ENCODE measurements around the gene CCND2. TPM values are rescaled to one million over a fixed set of nuclear protein-coding genes. Genes with fewer than 3 reads are reported as not detected.

CCND2 gene
- total RNA-seq, 1 experiment from 2014 or later = 194 TPM

DNA sequence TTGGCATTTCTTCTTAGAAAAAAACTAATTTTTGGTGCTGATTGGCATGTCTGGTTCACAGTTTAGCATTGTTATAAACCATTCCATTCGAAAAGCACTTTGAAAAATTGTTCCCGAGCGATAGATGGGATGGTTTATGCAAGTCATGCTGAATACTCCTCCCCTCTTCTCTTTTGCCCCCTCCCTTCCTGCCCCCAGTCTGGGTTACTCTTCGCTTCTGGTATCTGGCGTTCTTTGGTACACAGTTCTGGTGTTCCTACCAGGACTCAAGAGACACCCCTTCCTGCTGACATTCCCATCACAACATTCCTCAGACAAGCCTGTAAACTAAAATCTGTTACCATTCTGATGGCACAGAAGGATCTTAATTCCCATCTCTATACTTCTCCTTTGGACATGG lies 27.3 kb downstream of the CCND2 start (continued):
- TF ChIP-seq, protein P1, sequence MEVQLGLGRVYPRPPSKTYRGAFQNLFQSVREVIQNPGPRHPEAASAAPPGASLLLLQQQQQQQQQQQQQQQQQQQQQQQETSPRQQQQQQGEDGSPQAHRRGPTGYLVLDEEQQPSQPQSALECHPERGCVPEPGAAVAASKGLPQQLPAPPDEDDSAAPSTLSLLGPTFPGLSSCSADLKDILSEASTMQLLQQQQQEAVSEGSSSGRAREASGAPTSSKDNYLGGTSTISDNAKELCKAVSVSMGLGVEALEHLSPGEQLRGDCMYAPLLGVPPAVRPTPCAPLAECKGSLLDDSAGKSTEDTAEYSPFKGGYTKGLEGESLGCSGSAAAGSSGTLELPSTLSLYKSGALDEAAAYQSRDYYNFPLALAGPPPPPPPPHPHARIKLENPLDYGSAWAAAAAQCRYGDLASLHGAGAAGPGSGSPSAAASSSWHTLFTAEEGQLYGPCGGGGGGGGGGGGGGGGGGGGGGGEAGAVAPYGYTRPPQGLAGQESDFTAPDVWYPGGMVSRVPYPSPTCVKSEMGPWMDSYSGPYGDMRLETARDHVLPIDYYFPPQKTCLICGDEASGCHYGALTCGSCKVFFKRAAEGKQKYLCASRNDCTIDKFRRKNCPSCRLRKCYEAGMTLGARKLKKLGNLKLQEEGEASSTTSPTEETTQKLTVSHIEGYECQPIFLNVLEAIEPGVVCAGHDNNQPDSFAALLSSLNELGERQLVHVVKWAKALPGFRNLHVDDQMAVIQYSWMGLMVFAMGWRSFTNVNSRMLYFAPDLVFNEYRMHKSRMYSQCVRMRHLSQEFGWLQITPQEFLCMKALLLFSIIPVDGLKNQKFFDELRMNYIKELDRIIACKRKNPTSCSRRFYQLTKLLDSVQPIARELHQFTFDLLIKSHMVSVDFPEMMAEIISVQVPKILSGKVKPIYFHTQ (CRISPR knock-in tag; IDR thresholded peaks at IDR 0.05) = no peak
- TF ChIP-seq SMAD4 (CRISPR knock-in tag; IDR thresholded peaks at IDR 0.05) = no peak
- TF ChIP-seq RELA (CRISPR knock-in tag; IDR thresholded peaks at IDR 0.05; ENCODE audit: borderline replicate concordance) = no peak
- no peak for TF ChIP-seq FOXK1 (CRISPR knock-in tag; IDR thresholded peaks at IDR 0.05)
- TF ChIP-seq, protein P2, sequence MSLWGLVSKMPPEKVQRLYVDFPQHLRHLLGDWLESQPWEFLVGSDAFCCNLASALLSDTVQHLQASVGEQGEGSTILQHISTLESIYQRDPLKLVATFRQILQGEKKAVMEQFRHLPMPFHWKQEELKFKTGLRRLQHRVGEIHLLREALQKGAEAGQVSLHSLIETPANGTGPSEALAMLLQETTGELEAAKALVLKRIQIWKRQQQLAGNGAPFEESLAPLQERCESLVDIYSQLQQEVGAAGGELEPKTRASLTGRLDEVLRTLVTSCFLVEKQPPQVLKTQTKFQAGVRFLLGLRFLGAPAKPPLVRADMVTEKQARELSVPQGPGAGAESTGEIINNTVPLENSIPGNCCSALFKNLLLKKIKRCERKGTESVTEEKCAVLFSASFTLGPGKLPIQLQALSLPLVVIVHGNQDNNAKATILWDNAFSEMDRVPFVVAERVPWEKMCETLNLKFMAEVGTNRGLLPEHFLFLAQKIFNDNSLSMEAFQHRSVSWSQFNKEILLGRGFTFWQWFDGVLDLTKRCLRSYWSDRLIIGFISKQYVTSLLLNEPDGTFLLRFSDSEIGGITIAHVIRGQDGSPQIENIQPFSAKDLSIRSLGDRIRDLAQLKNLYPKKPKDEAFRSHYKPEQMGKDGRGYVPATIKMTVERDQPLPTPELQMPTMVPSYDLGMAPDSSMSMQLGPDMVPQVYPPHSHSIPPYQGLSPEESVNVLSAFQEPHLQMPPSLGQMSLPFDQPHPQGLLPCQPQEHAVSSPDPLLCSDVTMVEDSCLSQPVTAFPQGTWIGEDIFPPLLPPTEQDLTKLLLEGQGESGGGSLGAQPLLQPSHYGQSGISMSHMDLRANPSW (CRISPR knock-in tag; conservative IDR thresholded peaks at IDR 0.05; ENCODE audit: low read depth) = no peak
- no peak for TF ChIP-seq NFYB (CRISPR knock-in tag; conservative IDR thresholded peaks at IDR 0.05; ENCODE audit: low read depth)
- TF ChIP-seq, protein P3, sequence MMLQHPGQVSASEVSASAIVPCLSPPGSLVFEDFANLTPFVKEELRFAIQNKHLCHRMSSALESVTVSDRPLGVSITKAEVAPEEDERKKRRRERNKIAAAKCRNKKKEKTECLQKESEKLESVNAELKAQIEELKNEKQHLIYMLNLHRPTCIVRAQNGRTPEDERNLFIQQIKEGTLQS (CRISPR knock-in tag; conservative IDR thresholded peaks at IDR 0.05) = no peak

DNA sequence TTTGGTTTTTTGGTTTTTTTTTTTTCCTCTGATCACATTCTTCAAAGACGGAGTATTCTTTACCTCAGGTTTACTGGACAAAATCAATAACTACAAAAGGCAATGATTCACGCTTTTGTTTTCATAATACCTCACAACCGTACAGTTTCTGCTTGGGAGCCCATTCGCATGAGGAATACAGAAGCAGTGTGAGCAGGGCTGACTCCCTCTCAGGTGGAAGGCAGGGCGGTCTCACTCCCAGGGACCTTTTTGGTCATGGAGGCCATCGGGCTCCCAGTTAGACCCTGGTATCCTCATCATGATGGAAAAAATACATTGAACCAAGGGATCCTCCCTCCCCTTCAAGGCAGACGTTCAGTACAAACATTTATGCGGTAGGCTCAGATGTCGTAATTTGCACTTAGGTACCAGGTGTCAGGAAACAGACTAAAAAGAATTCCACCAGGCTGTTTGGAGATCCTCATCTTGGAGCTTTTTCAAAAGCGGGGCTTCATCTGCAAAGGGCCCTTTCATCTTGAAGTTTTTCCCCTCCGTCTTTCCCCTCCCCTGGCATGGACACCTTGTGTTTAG lies 28.5 kb downstream of the CCND2 start:
- CTCF ChIA-PET = interaction anchor here (0.7 kb wide), 1 partner anchor 16 kb away, joined by 3 read pairs; no protein-coding TSS in a partner anchor
- Mint-ChIP-seq H3K4me1 (peaks cover 15% of the 10 kb centered on the region), H3K36me3 (peaks cover 78% of the 10 kb centered on the region)

More for the DNA sequence above, 28.5 kb downstream of the CCND2 start:
- DNase-seq (ENCODE audit: low spot score) = no peak
- peak overlapping the region; percentile 67 for H3K27ac Mint-ChIP-seq
- no peak for ATAC-seq
- POLR2A ChIA-PET = interaction anchor here (0.6 kb wide), 2 partner anchors 18 to 556 kb away, joined by 3 to 4 read pairs; no protein-coding TSS in a partner anchor
- H3K9me3 Mint-ChIP-seq = no peaks in the 10 kb centered on the region
- no peak overlapping the region for H3K4me3 Mint-ChIP-seq
- TF ChIP-seq, protein P4, sequence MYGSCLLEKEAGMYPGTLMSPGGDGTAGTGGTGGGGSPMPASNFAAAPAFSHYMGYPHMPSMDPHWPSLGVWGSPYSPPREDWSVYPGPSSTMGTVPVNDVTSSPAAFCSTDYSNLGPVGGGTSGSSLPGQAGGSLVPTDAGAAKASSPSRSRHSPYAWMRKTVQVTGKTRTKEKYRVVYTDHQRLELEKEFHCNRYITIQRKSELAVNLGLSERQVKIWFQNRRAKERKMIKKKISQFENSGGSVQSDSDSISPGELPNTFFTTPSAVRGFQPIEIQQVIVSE (CRISPR knock-in tag; IDR thresholded peaks at IDR 0.05; ENCODE audit: borderline replicate concordance) = no peak
- TF ChIP-seq SOX15 (CRISPR knock-in tag; IDR thresholded peaks at IDR 0.05) = no peak
- TF ChIP-seq, protein P5, sequence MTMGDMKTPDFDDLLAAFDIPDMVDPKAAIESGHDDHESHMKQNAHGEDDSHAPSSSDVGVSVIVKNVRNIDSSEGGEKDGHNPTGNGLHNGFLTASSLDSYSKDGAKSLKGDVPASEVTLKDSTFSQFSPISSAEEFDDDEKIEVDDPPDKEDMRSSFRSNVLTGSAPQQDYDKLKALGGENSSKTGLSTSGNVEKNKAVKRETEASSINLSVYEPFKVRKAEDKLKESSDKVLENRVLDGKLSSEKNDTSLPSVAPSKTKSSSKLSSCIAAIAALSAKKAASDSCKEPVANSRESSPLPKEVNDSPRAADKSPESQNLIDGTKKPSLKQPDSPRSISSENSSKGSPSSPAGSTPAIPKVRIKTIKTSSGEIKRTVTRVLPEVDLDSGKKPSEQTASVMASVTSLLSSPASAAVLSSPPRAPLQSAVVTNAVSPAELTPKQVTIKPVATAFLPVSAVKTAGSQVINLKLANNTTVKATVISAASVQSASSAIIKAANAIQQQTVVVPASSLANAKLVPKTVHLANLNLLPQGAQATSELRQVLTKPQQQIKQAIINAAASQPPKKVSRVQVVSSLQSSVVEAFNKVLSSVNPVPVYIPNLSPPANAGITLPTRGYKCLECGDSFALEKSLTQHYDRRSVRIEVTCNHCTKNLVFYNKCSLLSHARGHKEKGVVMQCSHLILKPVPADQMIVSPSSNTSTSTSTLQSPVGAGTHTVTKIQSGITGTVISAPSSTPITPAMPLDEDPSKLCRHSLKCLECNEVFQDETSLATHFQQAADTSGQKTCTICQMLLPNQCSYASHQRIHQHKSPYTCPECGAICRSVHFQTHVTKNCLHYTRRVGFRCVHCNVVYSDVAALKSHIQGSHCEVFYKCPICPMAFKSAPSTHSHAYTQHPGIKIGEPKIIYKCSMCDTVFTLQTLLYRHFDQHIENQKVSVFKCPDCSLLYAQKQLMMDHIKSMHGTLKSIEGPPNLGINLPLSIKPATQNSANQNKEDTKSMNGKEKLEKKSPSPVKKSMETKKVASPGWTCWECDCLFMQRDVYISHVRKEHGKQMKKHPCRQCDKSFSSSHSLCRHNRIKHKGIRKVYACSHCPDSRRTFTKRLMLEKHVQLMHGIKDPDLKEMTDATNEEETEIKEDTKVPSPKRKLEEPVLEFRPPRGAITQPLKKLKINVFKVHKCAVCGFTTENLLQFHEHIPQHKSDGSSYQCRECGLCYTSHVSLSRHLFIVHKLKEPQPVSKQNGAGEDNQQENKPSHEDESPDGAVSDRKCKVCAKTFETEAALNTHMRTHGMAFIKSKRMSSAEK (CRISPR knock-in tag; IDR thresholded peaks at IDR 0.05; ENCODE audit: borderline replicate concordance) = no peak
- TF ChIP-seq OVOL2 (CRISPR knock-in tag; IDR thresholded peaks at IDR 0.05; ENCODE audit: borderline replicate concordance) = no peak
- TF ChIP-seq PRRX2 (CRISPR knock-in tag; IDR thresholded peaks at IDR 0.05) = no peak
- no peak for TF ChIP-seq ELF4 (CRISPR knock-in tag; IDR thresholded peaks at IDR 0.05; ENCODE audit: low read depth)
- TF ChIP-seq ZBTB21 (CRISPR knock-in tag; IDR thresholded peaks at IDR 0.05; ENCODE audit: borderline replicate concordance) = no peak
- TF ChIP-seq ZNF121 (CRISPR knock-in tag; IDR thresholded peaks at IDR 0.05) = no peak
- TF ChIP-seq, protein P6, sequence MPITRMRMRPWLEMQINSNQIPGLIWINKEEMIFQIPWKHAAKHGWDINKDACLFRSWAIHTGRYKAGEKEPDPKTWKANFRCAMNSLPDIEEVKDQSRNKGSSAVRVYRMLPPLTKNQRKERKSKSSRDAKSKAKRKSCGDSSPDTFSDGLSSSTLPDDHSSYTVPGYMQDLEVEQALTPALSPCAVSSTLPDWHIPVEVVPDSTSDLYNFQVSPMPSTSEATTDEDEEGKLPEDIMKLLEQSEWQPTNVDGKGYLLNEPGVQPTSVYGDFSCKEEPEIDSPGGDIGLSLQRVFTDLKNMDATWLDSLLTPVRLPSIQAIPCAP (CRISPR knock-in tag; IDR thresholded peaks at IDR 0.05) = no peak
- TF ChIP-seq, protein P3 (CRISPR knock-in tag; conservative IDR thresholded peaks at IDR 0.05) = no peak
- no peak for TF ChIP-seq CREM (CRISPR knock-in tag; IDR thresholded peaks at IDR 0.05)
- TF ChIP-seq, protein P7, sequence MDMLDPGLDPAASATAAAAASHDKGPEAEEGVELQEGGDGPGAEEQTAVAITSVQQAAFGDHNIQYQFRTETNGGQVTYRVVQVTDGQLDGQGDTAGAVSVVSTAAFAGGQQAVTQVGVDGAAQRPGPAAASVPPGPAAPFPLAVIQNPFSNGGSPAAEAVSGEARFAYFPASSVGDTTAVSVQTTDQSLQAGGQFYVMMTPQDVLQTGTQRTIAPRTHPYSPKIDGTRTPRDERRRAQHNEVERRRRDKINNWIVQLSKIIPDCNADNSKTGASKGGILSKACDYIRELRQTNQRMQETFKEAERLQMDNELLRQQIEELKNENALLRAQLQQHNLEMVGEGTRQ (CRISPR knock-in tag; IDR thresholded peaks at IDR 0.05) = no peak
- no peak for TF ChIP-seq ZNF671 (CRISPR knock-in tag; IDR thresholded peaks at IDR 0.05)
- TF ChIP-seq FOXK1 (CRISPR knock-in tag; IDR thresholded peaks at IDR 0.05) = no peak
- no peak for TF ChIP-seq ZNF219 (CRISPR knock-in tag; IDR thresholded peaks at IDR 0.05; ENCODE audit: borderline replicate concordance)
- TF ChIP-seq, protein P8, sequence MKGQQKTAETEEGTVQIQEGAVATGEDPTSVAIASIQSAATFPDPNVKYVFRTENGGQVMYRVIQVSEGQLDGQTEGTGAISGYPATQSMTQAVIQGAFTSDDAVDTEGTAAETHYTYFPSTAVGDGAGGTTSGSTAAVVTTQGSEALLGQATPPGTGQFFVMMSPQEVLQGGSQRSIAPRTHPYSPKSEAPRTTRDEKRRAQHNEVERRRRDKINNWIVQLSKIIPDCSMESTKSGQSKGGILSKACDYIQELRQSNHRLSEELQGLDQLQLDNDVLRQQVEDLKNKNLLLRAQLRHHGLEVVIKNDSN (CRISPR knock-in tag; IDR thresholded peaks at IDR 0.05) = no peak
- no peak for TF ChIP-seq ZNF416 (CRISPR knock-in tag; IDR thresholded peaks at IDR 0.05)
- TF ChIP-seq TP53 (CRISPR knock-in tag; IDR thresholded peaks at IDR 0.05) = no peak
- H3K27me3 Mint-ChIP-seq (ENCODE audit: low read depth) = no peaks in the 10 kb centered on the region
